SK-N-MC (cell line): Measurements from ENCODE around the gene POLG2.

Experiments used
- EZH2 ChIP-seq: fragments of 200-600 bp; sonication (generic); IDR thresholded peaks from one replicate; pipeline ENCODE4 v1.6.1; 2017; ENCODE audit warnings: antibody characterized with exemption
- FOXP2 ChIP-seq: optimal IDR thresholded peaks from 2 replicates; pipeline ENCODE3; 2011; ENCODE audit warnings: mild to moderate bottlenecking, moderate library complexity; ENCODE audit not compliant: insufficient read depth; ENCODE audit errors: extremely low read length, control extremely low read depth
- POLR2AphosphoS5 ChIP-seq: IDR thresholded peaks from 2 replicates; pipeline ENCODE4 v1.6.1; 2012; ENCODE audit warnings: mild to moderate bottlenecking, low read depth, low read length, borderline replicate concordance

- TF ChIP-seq EZH2 (no peak), POLR2AphosphoS5 (no peak), FOXP2 (no peak)
Observed at GRCh38 chr17:64536913-64537312, 40.1 kb upstream of the POLG2 start.
